Activated CD4-positive, alpha-beta T cell treated with anti-CD3 and anti-CD28 coated beads, Interleukin-2, amount 50 U/mL, for 1 hour (primary cell): ENCODE results near the gene HSDL1.

ENCODE experiments used
- DNase-seq: peaks from one replicate; pipeline ENCODE4 v3.0.0-alpha.2; 2020

HSDL1 gene

DNA sequence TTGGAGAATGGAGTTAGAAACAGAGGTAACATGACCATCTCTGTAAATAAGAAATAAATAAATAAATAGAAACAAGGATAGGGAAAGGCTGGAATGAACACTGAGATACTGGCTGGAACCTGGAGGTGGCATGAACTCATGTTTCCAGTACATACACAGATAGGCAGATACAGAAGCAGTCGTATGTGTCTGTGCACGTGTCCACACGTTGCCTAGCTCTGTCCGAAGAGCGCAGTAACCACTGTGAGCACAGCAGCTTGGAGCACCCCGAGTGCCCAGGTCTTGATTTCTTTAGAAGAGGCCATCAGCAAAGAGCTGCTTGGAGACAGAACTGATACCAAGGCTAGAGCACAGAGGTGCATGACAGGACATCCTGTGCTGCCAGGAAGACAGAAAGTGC is 65.3 kb downstream of the HSDL1 start:
- no peak for DNase-seq

DNA sequence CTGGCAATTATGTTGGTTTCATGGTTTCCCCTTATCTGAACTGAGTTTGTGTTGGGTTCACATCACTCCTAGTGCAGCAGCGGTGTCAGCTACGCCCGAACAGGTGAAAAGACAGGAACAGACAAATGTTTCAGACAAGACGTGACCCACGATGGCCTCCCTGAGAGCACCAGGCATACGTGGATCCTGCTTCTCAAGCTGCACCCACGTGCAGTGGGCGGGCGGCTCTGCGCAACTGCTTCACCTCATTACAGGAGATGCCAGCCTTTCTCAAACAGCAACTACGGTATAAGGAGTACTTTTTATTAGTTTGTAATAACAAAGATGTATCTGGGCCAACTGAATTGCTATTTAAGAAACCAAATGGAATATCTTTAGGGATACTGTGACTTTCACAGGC is 69.6 kb downstream of the HSDL1 start:
- no peak for DNase-seq

DNA sequence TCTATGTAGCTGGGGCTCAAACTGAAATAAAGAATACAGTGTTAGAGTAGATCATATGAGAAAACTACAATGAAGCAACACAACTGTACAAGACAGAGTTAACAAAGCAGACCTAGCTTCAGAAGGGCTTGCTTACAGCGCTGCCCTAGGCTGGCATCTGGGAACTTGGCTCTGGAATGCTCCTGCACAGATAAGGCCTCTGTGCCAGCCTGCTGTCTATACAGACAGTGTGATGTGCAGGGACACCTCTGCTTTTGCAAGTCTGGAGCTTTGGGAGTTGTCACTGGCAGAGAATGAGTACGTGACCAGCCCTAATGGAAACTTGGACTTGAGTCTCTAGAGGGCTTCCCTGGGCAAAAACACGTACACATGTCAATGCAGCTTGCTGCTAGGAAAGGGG is 70.3 kb downstream of the HSDL1 start:
- no peak for DNase-seq
